Germinal center (tissue), 1 donor: ENCODE measurements around the gene PCDH9.

ENCODE experiments used
- DNase-seq: peaks from one replicate; pipeline ENCODE4 v3.0.0; 2012; ENCODE audit warnings: mixed read lengths, low spot score

The PCDH9 gene

DNA sequence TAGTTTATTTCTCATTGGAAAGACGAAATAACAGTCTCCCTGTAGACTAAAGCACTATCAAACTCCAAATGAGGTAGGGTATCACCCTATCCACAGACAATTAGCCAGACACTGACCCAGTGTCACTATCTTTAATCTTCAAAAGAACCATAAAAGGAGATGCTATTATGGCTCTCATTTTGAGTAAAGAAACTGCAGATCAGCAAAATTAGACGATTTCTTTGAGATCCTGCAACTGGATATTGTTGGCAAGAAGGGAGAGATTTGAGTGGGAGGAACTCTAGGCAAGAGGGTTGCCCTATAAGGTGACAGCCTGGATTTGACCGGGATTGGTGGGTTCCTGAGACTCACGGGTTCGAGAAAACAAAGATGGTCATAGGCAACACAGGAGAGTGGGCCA lies 71.2 kb downstream of the PCDH9 start:
- no peak for DNase-seq

DNA sequence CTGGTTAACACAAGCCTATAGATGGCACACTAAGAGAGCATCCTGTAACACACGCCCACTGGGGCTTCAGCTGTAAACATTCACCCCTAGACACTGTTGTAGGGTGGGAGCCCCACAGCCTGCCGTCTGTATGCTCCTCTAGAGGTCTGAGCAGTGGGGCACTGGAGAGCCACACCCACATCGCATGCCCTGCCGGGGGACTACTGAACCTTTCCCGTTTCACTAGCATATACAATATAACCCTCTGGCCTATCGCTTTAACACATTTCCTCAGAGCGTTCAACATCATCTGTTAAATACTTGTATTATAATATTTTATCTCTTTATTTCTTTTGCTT lies 73.4 kb downstream of the PCDH9 start:
- DNase-seq, result no peak

DNA sequence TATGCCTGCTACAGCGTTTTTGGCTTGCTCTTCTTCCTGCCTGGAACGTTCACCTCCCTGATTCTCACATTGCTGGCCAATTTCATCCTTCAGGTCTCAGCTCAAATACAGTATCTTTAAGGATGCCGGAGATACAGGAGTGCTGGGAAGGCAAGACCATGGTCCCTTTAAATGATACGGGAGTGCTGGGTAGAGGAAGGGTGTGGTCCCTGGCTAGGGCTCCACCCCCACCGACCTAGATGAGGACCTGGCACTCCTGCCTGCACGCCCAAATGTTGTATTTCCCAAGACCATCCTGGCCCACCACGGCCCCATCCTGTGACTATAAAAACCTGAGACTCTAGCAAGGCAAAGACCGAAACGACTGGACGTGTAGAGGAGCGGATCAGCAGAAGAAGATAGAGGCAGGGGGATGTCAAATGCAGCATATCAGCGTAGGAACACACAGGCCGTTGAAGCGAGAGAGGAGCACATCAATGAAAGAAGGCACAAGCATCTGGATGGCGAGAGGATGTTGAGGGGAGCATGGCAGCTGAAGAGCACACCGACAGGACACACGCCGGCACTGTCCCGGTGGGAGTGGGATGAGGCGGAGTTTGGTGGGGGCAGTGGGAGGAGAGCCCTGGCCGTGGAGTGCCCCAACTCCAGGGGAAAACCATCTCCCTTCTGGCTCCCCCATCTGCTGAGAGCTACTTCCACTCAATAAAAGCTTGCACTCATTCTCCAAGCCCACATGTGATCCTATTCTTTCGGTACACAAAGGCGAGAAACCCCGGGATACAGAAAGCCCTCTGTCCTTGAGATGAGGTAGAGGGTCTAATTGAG lies 74.0 kb downstream of the PCDH9 start:
- no peak for DNase-seq

DNA sequence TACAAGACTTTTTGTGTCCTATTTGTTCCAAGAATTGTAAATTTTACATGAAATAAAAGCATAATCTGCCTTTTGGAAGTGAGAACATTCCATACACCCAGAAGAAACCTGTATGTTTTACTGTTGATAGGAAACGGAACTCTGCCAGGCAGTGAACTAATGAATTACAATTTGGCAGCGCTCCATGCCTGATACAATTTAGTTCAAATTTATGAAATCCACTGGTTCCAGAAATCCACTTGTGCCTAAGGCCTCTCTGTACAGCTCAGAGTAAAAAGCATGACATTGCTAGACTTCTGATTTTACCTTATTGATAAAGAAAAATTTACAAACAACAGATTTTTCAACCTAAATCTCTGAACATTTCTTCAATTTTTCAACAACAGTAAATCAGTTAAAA lies 78.1 kb downstream of the PCDH9 start:
- DNase-seq, result no peak

DNA sequence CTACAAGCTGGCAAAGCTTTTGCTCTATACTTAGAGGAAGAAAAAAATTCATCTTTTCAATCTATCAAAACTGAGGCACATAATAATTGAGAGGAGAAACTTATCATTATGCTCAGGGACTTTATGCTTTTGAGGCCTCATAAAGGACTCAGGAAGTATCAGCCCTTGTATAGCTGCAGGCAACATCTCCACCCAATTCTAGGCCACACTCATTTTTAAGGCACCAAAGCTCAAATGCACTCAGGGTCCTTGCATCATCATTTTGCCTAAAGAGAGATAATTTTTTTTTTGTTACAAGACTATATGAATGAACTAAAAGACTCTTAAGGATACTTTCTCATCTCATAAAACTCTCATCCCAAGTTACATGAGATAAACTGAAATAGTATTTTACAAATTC lies 78.5 kb downstream of the PCDH9 start:
- no peak for DNase-seq

DNA sequence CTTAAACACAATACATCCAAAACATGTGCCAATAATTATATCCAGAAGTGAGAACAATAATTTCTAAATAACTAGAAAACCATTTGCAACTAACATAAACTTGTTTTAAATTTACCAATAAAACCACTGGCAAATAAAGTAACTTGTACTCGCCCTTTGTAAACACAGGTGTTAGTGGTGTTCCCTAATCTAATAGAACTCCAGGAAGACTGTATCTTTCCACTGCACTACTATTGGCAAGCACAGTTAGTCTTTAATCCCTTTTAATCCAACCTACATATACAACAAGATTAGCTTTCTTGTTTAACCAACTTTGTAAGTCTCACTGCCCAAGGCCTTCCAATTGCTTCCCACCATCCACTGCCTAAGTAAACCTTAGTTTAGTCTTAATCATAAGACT lies 79.5 kb downstream of the PCDH9 start:
- no peak for DNase-seq

DNA sequence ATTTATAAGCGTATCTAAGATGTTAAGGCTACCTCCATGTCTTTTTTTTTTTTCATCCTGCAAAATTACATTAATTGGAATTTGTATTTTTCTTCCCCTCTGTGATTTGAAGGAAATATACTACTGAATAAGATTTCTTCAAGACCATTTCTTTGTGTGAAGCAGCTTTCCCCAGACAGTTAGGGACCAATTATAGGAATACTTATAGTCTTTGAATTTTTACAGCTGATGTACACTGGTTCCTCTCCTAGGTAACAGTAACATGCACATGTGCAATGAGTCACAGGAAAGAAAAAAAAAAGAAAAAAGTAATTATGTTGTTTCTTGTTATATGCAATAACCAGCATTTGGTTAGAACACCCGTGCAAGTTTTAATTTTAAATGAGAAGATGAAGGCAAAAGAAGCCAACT lies 82.0 kb downstream of the PCDH9 start:
- DNase-seq, result no peak

DNA sequence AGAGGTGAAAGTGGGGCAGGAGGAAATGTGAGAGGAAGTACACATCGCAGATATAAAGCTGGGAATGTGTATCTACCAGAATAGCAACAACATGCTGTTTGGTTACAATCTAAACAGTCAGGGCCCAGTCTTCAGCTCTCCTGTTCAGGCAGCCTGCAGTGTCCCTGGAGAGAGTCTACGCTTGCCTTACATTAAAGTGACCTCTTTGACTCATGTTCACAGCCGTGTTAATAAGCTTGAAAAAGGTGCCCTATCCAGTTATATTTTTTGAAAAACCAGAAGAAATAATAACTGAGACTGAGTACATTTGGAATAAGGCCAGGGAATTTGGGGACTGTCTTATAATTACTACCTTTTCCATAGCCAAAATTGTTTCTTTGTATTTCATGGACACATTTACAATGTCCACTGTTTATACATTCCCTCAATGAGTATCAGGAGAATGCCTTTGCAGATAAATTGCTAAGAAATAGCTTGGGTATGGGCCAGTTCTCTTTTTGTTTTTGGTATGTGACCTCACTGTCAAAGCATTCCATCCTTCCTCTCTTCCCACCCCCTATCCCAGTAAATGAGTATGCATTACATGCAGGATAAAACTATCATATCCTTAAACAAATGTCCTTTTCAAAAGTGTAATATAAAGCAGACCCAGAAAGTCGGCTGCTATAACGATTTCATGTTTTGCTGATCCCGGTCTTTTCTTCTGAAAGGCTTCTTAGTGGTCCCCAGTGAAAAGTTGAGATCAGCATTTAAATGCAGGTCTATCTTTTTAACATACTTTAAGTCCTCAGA lies 82.6 kb downstream of the PCDH9 start:
- no peak for DNase-seq

DNA sequence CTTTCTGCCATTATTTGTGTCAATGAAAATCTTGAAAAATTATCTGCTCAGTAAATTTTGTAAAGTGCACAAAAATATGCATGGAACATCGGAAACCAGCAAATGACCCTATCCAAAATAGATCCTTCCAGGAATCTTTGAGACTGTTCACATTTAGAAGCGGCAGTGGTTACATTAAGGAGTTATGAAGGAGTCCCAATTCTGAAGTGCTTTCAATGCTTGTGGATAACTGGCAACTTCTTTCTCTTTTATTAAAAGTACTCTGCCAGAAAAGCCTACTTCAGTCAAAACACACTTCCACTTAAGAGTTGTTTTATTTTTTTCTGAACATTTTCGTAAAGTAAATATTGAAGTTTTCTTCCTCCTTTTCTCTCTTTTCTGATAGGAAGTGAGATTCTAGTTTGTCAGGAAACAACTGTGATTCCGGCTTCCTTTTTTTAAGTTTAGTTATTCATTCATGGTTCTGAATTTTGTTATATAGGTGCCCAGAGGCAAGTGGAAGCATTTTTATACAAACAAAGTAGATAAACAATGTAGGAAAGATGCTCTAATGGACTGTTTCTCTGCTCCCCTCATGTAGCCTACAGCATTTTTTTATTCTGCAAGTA lies 83.5 kb downstream of the PCDH9 start:
- no peak for DNase-seq

DNA sequence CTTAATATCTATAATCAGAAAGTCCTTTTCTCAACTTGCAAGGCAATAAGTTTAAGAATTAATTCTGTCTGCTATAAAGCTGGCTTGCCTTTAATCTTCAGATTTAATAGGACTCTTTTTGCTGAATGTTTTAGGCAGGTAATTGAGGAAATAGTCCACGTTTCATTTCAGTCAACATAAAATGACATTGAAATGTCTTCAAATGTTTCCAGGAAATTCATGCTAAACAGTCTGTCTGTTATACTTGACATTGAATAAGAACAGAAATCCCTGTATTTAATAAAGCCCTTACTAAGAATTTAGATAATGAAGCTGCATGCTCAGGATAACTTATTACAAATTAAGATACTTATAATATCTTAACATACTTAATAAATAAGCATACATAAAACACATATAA lies 84.2 kb downstream of the PCDH9 start:
- DNase-seq, result no peak

DNA sequence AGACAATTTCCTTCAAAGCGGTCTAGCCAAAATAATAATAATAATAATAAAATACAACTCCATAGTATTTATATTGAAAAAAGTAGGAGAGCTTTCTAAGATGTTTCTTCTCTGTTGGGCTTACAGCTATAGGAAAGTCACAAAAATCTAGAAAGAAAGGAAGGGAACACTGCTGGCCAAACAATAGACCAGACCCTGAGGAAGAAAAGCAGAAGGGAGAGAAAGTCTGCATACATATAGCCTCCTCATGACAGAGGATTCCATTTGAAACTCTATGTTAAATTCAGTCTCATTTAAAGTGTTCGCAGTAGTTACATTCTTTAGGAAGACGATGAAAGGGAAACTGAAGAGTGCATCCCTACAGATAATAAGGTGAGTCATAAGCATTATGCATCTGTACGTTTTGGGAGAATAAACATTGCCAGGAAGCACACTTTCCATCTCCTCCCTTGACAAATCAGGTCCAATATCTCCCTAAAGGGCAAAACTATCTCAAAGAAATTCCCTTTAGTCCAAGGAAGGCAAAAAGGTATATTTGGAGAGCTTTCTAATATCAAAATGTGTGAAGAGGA lies 86.5 kb downstream of the PCDH9 start:
- DNase-seq, result no peak

DNA sequence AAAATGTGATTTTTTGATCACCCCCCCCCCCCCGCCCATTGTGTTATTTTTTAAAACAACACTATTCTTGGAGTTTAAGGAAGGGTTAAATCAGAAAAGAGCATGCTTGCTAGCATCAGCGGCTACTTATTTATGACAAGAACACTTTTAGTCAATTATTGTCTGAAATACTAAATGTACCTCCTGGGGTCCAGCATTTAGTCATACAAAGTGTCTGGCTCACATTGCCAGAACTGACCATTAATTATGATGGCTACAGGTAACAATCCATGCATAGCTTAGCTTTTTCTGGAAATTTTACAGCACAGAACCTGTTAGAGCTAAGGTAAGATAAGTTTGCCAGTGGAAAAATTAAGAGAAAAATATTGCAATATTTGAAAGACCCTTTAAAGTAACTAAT lies 90.1 kb downstream of the PCDH9 start:
- DNase-seq, result no peak

DNA sequence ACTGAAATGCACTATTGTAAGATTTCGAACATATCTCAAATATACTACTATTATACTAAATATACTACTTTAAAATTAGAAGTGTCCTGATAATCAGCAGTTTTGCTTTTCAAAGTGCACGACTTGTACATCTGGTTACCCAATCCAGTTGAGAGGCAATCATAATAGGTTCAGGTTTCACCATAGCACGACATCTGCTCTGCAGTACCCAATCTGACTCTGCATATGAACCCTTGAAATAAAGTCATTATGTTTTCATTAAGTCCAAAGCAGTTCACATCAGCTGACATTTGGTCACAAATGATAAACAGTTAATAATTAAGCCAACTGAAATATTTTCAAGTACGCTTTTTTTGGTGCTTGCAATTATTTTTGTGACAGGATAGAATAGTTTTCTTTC lies 90.6 kb downstream of the PCDH9 start:
- no peak for DNase-seq

DNA sequence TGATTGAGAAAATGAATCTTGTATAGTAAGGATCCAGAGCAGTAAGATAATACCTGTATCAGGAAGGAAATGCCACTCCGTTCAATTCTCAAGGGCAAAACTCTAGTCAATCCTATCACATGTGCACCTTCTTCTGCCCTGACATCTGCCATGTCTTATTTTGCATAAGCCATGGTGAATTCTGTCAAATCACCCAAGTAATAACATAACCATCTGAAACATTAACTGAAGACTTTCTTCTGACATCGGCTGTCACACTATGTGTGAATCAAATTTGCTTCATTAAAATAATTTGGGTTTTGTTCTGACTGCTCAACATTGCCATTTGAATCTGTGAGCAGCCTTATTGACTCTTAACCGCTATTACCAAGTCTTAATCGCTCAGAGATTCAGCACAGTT lies 91.2 kb downstream of the PCDH9 start:
- DNase-seq, result no peak

DNA sequence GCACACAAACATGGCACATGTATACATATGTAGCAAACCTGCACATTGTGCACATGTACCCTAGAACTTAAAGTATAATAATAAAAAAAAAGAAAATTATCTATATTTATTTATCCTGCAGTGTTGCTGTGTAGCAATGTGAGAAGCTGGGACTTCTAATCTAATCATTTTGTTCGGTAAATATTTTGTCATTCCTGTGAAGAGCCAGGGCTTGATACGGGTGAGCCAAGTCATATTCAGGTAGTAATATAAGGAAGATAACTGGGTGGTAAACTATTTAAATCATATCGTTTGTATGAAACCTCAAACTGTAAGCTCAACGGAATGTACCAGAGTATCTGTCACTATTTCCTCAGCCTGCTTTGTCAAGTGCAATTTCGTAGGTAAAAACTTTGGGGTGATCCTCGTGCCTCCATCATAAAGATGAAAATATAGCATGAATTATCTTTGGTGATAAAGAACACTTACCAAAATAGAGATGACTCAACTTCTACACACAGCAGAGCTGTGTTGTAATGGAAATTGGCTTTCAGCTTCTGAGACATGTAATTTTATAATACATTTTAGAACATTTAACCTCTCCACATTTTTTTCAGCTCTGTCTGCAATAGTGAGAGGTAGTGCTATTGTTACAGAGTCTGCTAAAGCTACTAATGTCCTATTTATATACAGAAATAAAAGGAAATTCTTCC lies 92.9 kb downstream of the PCDH9 start:
- DNase-seq, result no peak

DNA sequence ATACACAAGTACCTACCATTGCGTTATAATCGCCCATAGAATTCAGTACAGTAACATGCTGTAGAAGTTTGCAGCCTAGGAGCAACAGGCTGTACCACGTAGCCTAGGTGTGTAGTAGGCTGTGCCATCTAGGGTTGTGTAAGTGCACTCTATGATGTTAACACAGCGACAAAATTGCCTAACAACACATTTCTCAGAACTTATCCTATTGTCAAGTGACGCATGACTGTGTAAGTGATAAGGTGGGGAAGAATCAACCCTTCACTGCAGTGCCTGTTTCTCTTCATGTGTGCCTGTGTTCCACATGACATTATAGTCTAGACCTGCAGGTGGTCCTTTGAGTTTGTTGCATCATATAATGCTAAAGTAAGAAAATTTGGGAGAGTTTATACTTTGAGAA lies 94.0 kb downstream of the PCDH9 start:
- no peak for DNase-seq

DNA sequence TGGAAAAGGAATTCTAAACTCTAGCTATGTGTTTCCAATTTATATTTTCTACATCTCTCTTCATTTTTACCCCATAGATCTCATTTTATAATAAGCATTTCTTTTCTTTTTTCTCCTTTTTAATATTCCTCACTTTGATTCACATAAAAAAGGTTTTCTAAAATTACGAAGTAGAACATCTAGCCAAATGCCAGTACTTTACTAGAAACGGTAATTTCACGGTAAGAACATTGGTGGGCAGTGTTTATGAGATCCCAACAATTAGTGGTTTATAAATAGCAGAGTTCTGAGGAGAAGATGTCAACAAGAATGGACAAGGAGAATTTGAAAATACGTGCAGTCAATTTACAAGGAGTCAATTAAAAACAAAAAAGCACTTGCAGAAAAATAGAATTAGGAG lies 94.8 kb downstream of the PCDH9 start:
- DNase-seq, result no peak

DNA sequence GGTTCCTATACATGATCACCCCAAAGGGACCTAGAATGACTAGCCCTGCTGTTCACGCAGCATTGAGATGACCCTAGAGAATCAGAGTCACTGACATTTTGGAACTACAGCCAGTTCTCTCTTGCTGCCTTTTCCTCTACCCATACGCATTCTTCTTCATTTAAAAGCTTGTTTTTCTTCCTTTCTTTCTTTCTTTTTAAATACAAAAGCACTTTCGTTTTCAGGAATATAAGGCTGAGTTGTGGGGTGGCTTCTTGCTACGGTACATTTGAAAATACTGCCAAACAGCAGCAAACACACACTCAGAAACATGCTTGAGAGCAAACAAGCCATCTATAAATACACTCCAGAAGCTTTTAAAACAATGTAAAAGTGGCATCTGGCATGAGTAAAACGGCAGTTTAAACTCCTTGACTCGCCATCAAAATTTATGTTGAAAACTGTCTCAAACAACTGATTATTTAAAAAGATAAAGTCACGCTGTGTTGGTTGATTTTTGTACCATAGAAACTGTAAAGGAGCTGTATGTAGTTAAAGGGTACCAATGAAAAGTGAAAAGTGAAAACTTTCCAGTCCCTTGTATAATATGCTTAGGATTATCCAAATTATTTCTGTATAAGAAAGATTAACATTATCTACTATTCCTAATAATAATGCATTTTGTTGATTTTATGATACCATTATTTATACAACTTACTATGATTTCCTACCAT lies 95.6 kb downstream of the PCDH9 start:
- no peak for DNase-seq

DNA sequence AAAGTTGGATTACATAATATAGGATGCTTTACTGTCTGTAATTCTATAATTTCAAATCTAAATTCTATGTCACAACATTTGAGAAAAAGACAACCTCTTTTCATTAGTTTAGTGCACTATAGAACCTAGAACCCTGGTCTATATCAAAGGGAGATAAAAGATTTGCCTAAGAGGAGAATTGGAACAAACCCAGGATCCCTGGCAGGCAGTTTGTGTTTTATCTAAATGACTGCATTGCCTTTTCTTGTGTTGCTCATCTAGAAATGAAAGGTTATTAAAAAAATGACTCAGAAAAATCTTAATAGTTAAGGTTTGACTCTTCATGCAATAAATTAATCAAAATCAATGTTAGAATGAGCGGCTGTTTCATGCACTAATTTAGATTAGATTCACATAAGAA lies 96.7 kb downstream of the PCDH9 start:
- no peak for DNase-seq

DNA sequence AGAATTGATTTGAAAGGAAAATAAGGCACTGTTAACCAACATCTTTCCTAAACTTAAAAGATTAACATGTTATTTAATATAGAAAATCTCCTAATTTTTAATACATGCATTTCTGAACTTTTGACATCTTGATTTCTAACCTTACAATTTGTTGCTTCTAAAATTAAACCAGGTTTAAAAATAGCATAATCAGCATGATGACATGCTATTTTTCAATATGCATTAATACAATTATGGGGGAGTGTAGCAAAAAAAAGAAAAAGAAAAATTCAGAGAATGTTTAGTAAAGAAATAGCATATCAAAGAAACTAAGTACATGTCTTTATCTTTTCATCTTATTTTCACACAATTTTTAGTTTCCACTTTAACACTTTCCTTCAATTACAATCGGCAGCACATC lies 98.7 kb downstream of the PCDH9 start:
- no peak for DNase-seq

DNA sequence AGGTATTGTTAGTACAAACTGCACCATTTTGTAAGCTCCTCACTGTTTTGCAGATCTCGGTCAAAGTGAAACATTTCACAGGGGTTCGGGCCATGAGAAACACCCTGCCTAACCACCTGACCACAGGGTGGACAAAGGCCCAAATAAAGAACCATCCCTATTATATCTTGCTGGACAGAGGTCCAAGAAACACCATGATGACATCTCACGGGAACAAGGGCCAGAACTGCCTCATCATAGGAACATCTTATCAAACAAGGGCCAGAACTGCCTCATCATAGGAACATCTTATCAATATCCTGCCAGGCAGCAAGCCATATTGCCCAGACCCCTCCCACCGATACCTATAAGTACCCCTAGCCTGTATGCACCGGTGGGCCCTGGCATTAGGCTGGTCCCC lies 99.7 kb downstream of the PCDH9 start:
- no peak for DNase-seq

DNA sequence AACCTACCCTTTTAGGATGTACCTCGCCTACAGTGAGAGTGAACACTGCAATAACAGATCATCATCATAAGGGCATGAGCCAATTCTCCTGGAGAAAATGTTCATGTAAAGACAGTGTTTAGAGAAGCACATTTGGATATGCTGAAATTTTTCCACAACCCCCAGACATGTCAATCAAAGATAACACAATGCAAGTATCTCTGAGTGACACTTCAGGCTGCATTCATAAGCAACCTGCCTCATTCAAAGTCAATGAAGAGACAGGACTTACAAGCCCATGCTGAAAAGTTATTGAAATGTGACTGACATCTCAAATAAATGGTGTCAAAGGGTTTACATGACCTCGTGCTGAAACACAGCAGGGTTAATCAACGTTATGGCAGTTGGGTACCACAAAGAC lies 102.0 kb downstream of the PCDH9 start:
- DNase-seq, result no peak
